ENCODE results near the gene MAGEB18.

MAGEB18 gene

GRCh38 chrX:26138274-26138673 lies at the start of gene MAGEB18:
Gene MAGEB18, plus strand, starts transcription at chrX:26138343. Its CDS starts 643 bp downstream, at chrX:26138986.
- no peak for DNase-seq

- no peak for DNase-seq
Measured at GRCh38 chrX:26100421-26100920, 37.7 kb upstream of the MAGEB18 start.

GRCh38 chrX:26109142-26109541 lies 29.0 kb upstream of the MAGEB18 start:
- DNase-seq: no peak

- DNase-seq: no peak
Measured at GRCh38 chrX:26146024-26146423, 7.9 kb downstream of the MAGEB18 start.

GRCh38 chrX:26160301-26160700 lies 22.2 kb downstream of the MAGEB18 start, which contains the start of gene MAGEB6B:
Gene MAGEB6B, plus strand, starts transcription at chrX:26160601. Its CDS starts 0 bp downstream, at chrX:26160601.
- DNase-seq: no peak
